Measurements from ENCODE around the gene SYNDIG1.

The SYNDIG1 gene

DNA sequence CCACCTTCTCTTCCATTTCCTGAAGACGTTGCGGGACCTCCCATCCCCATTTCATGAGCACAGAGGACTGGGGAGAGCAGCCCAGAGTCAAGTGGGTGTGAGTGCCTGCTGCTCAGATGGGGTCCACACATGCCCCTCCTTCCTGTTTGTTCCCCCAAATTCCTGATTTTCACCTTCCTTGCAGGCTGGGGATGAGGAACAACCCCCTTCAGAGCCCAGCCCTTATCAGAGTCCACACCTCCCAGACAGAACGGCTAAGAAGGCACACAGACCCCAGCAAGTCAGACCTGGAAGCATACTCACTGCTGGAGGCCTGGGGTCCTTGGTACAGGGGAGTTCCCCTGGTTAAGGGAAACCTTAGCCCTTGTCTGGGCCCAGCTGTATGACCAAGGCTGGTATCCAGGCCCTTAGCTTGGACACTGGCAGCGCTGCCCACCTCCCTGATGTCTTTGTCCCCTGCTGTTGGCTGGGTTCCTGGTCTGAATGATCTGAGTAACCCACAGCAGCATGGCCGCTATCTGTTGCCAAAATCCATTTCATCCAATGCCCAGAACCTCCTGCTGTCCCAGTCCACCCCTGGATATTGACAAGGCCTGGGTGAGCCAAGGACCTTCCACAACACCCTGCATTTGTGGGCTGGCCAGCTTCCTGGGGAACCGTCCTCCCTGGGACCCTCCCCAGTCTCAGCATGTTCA lies 230.9 kb downstream of the SYNDIG1 start:
- no peak for DNase-seq

DNA sequence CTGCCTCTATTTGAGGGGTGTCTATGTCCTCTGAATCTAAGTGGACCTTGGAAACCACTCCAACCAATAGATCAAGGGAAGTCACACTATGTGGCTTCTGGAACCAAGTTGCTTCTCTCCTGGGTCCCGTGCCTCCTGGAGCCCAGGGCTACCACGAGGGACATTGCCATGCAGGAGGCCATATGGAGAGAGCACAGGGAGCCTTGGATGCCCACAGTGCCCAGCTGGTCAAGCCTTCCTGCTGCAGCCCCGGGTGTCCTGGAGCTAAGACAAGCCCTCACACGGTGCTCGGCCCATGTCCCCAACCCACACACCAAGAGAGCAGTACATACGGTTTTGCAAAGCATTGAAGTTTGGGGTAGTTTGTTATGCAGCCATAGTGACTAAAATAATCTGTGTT lies 231.6 kb downstream of the SYNDIG1 start:
- DNase-seq, result no peak

DNA sequence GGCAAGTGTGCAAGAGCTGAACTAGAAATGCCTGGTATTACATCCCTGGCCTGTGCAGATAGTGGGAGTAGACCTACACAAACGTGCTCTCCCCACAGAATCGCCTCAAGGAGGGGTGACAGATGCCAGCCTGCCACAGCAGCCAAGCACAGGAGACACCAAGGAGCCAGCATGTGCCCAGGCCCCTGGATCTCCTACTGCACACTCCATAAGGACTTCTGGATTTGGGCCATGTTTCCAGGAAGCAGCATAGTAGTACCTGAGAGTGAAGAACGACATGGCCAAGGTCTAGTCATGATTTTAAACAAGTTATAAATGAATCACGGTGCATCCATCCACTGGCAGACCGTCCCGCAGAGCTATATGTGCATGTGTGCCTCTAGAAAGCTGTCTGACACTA lies 232.2 kb downstream of the SYNDIG1 start:
- DNase-seq, result no peak

DNA sequence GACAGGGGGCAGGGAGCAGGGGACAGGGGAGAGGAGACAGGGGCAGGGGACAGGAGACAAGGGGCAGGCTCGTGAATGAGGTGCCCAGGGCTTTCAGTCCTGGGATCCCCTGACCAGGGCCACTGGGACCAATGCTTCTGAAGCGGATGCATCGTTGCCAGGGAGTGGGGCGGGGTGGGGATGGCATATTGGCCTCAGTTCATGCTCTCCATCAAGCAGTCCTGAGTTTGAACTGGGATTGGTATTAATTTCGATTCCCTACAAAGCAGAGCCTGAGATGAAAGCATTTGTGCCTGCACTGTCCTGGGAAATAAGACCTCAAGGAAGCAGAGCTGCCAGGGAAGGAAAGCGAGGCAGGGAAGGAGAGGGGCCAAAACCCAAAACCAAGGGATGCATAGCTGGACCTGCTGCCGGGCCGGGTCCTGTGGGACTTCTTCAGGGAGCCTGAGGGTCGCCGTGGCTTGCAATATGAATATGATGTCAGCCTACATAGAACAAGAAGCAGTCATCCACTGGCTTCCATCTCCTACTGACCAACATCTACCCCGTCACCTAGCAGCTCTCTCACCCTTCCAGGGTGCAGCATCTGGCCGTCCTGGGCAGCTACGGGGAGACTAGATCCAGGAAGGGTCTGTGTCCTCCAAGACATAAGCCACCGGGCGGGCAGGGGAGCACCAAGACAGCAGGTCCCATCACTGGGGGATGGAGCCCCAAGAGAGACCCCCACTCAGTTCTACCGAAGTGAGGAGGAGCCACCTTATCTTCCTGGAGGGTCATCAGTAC lies 233.3 kb downstream of the SYNDIG1 start:
- DNase-seq, result no peak

DNA sequence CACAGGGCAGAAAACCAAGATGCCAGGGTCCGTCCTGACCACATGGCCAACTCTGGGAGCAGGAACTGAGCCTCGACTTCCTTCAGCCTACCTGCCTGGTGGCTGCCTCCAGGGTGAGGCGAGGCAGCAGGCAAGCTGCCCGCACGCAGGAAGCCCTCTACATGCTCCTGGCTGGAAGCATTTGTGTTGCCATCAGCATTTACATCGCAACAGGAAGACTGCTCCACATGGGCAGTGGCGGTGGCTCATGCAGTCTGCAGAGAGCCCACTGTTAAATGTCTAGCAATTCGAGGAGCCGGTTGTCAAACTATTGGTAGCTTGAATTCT lies 233.8 kb downstream of the SYNDIG1 start:
- DNase-seq, result no peak

DNA sequence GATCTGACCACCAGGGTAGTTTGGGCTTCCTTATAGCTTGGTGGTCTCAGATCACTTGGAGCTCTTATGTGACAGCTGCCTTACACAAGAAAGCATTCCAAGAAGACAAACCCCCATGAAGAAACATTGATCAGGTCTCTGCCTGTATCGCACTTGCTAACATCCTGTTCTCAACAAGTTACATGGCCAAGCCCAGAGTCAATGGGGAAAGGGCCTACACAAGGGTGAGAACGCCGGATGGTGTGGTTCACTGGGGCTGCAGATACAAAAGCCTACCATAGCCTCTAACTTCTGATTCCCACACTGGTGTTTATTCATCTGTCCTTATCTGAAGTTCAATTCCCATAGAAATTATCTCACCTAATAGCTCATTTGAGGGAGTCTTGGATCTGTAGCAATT lies 235.5 kb downstream of the SYNDIG1 start:
- DNase-seq, result no peak

DNA sequence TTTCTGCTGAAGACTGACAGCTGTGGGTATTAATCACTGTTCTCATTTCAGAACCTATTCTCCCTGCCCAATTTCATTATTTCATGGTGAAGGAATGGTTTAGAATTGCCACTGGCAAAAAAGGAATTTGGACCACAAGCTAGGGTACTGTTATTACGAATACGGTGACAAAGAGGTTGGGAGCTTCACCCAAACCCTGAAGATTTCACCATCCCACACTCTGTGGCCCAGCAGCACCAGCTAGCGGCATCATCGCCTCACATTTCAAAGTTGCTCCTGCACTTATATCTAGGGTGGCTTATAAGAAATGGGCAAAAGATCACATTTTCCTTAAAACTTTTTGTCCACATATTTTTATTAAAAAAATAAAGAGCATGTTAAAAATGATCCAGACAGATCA lies 236.1 kb downstream of the SYNDIG1 start:
- no peak for DNase-seq

DNA sequence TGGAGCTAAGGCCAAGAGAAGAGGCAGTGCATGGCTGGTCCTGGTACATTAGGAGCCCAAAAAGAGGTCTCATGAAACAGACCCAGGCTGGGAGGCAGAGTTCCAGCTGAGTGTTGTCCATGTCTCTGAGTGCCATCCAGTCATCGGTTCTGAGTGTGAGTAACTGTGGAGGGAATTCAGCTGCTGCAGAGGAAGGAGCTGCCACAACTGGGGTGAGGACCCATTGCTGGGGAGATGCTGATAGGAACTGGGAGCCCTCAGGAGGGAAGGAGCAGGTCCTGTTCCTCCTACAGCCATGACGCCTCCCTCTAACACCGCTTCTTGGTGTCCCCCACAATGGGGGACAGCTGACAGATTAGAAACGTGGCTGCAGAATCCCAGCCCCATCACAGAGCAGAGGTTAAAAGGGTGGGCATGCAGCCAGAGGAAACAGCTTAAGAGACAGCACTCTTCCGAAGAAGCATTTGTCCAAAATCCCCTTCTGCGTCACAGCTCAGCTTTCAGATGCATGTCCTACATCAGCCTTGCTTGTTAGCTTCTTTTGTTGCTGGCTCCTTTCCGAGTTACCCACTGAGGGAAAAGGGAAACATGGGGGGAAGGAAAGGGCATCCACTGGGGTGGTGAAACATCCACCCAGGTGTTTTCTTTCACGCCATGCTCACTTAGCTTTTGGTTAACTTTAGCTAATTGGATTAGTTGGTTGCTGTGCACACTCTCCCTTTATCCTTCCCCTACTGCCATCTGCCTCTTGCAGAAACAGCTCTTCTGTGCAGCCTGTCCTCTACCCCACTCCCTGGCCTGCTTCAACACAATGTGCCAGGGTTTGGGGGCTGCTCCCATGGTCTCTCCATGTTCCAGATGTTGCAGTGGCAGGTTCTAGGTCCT lies 239.2 kb downstream of the SYNDIG1 start:
- DNase-seq, result no peak
